OCI-LY1 (cell line): ENCODE measurements around the gene MPHOSPH6.

Experiments used
- H2AFZ ChIP-seq: fragments of 200-600 bp; sonication (generic), shearing (Covaris generic); 2 replicates; pipeline ENCODE4 v1.6.0; 2014; ENCODE audit warnings: antibody characterized with exemption, mild to moderate bottlenecking, low read length
- H3F3A ChIP-seq: fragments of 200-600 bp; sonication (generic), shearing (Covaris generic); 2 replicates; pipeline ENCODE4 v1.6.0; 2014; ENCODE audit warnings: mild to moderate bottlenecking, antibody characterized with exemption, low read length, moderate library complexity; ENCODE audit not compliant: insufficient read depth
- H3K27ac ChIP-seq: fragments of 200-600 bp; sonication (generic); 2 replicates; pipeline ENCODE4 v1.5.1; 2014; ENCODE audit warnings: low read length, mixed run types, mild to moderate bottlenecking, low read depth; ENCODE audit not compliant: poor library complexity, severe bottlenecking
- H3K27me3 ChIP-seq: fragments of 200-600 bp; sonication (generic); 2 replicates; pipeline ENCODE4 v1.6.0; 2014; ENCODE audit warnings: antibody characterized with exemption, mild to moderate bottlenecking, low read length, moderate library complexity; ENCODE audit not compliant: insufficient read depth
- H3K36me3 ChIP-seq: fragments of 200-600 bp; sonication (generic); 2 replicates; pipeline ENCODE4 v1.6.1; 2014; ENCODE audit warnings: mild to moderate bottlenecking, antibody characterized with exemption, low read length, moderate library complexity, mixed read lengths; ENCODE audit not compliant: insufficient read depth
- H3K4me1 ChIP-seq: fragments of 200-600 bp; sonication (generic); 2 replicates; pipeline ENCODE4 v1.5.1; 2014; ENCODE audit warnings: mild to moderate bottlenecking, low read length, moderate library complexity; ENCODE audit not compliant: insufficient read depth, severe bottlenecking
- H3K4me2 ChIP-seq: fragments of 200-600 bp; sonication (generic), shearing (Covaris generic); 2 replicates; pipeline ENCODE4 v1.6.1; 2014; ENCODE audit warnings: low read length
- H3K4me3 ChIP-seq: fragments of 200-600 bp; sonication (generic); 2 replicates; pipeline ENCODE4 v1.5.1; 2014; ENCODE audit warnings: low read length, low read depth, mild to moderate bottlenecking, mixed read lengths; ENCODE audit not compliant: poor library complexity, severe bottlenecking
- H3K79me2 ChIP-seq: fragments of 200-600 bp; shearing (Covaris generic); 2 replicates; pipeline ENCODE4 v1.6.1; 2016; ENCODE audit warnings: mixed run types, low read length, mixed read lengths; ENCODE audit not compliant: insufficient read depth
- H3K9ac ChIP-seq: fragments of 200-600 bp; sonication (generic), shearing (Covaris generic); 2 replicates; pipeline ENCODE4 v1.6.1; 2014; ENCODE audit warnings: mild to moderate bottlenecking, low read length, mixed read lengths
- H3K9me2 ChIP-seq: fragments of 200-600 bp; sonication (generic), shearing (Covaris generic); 2 replicates; pipeline ENCODE4 v1.6.1; 2014; ENCODE audit warnings: low read depth, mild to moderate bottlenecking, low read length, mixed read lengths
- H3K9me3 ChIP-seq: fragments of 200-600 bp; shearing (Covaris generic); 2 replicates; pipeline ENCODE4 v1.6.1; 2014; ENCODE audit warnings: low read length, mixed read lengths
- H4K20me1 ChIP-seq: fragments of 200-600 bp; sonication (generic), shearing (Covaris generic); 2 replicates; pipeline ENCODE4 v1.6.0; 2016; ENCODE audit warnings: mild to moderate bottlenecking, low read length; ENCODE audit not compliant: insufficient read depth
- EZH2 ChIP-seq: fragments of 200-600 bp; sonication (generic), shearing (Covaris generic); IDR thresholded peaks from 2 replicates; pipeline ENCODE4 v1.8.0; 2017; ENCODE audit warnings: borderline replicate concordance, mixed run types, mild to moderate bottlenecking, antibody characterized with exemption, low read length, moderate library complexity, mixed read lengths
- TF ChIP-seq, protein P1 (sequence below): fragments of 200-600 bp; sonication (generic), shearing (Covaris generic); IDR thresholded peaks from 2 replicates; pipeline ENCODE4 v1.5.1; 2017; ENCODE audit warnings: mild to moderate bottlenecking, antibody characterized with exemption, low read length, moderate library complexity, mixed read lengths

Gene MPHOSPH6

DNA sequence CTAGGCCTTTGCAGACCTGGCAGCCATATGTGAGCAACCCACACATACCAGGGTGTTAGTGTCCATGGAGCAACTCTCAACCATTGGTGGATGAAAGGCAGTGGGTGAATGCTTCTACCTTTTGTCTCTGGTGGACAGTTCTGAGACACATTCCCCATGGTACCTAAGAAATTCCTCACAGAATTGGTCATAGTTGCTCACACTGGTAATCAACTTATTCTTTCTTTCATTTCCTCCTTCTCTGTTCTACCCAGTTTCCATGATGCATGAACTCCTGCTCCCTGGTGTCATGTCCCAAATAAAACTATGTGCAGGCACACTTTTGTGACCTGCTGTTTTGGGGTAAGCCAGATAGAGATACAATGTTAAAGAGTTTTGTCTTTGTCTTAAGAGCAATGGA is 33.2 kb upstream of the MPHOSPH6 start:
- Histone ChIP-seq H4K20me1 (no peaks in the 10 kb centered on the region), H3K4me1 (no peaks in the 10 kb centered on the region), H3F3A (no peaks in the 10 kb centered on the region), H3K9me2 (no peaks in the 10 kb centered on the region), H2AFZ (no peak overlapping the region), H3K9me3 (no peaks in the 10 kb centered on the region), H3K27me3 (no peaks in the 10 kb centered on the region), H3K36me3 (no peaks in the 10 kb centered on the region), H3K79me2 (no peaks in the 10 kb centered on the region), H3K4me3 (no peak overlapping the region), H3K27ac (no peak overlapping the region), H3K9ac (no peak overlapping the region), H3K4me2 (no peak overlapping the region)
- no peak for TF ChIP-seq EZH2
- TF ChIP-seq, protein P1, sequence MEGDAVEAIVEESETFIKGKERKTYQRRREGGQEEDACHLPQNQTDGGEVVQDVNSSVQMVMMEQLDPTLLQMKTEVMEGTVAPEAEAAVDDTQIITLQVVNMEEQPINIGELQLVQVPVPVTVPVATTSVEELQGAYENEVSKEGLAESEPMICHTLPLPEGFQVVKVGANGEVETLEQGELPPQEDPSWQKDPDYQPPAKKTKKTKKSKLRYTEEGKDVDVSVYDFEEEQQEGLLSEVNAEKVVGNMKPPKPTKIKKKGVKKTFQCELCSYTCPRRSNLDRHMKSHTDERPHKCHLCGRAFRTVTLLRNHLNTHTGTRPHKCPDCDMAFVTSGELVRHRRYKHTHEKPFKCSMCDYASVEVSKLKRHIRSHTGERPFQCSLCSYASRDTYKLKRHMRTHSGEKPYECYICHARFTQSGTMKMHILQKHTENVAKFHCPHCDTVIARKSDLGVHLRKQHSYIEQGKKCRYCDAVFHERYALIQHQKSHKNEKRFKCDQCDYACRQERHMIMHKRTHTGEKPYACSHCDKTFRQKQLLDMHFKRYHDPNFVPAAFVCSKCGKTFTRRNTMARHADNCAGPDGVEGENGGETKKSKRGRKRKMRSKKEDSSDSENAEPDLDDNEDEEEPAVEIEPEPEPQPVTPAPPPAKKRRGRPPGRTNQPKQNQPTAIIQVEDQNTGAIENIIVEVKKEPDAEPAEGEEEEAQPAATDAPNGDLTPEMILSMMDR = no peak

DNA sequence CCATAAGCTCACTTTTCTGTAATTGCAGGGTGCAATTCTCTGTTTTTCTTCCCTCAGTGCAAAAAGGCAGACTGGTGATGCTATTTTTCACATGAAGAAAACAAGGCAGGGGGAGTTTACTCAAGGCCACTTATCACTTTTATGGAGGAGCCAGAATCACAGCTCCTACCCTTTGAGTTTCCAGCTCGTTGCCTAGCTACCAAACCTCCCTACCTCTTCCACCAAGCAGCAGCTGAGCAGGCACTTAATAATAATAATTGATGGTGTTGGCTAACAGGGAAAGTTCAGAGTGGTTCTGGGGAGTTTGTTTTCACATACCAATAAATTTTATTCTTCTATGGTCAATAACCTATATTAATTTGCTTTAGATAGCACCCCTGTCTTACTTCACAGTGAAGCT is 31.9 kb upstream of the MPHOSPH6 start:
- Histone ChIP-seq H3K9ac (no peak overlapping the region), H3K79me2 (no peaks in the 10 kb centered on the region), H3K4me3 (no peak overlapping the region), H3K9me2 (no peaks in the 10 kb centered on the region), H3F3A (no peaks in the 10 kb centered on the region), H4K20me1 (no peaks in the 10 kb centered on the region), H3K4me1 (no peaks in the 10 kb centered on the region), H3K27ac (no peak overlapping the region), H3K4me2 (no peak overlapping the region), H2AFZ (no peak overlapping the region), H3K27me3 (no peaks in the 10 kb centered on the region), H3K36me3 (no peaks in the 10 kb centered on the region), H3K9me3 (no peaks in the 10 kb centered on the region)
- no peak for TF ChIP-seq EZH2
- TF ChIP-seq, protein P1 = no peak

DNA sequence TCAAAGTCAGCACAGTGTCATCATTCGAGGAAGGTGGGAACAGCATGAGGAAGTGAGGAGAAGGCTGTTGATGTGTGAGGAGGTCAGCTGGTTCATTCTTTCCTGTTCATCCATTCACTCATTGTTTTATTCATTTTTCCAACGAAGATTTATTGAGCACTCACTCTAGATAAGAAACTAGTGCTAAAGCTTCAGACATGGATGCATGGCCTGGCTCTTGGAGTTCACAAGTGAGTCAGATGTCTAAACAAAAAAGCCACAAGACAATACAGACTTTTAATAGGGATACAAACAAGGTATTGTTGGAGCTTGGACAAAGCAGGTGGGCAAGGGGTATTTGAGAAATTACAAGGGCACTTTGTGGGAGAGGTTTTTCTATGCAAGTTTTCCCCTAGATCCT is 31.3 kb upstream of the MPHOSPH6 start:
- H3K9me2 ChIP-seq = no peaks in the 10 kb centered on the region
- H3K79me2 ChIP-seq = no peaks in the 10 kb centered on the region
- TF ChIP-seq EZH2 = no peak
- TF ChIP-seq, protein P1 = no peak
- no peak overlapping the region for H3K27ac ChIP-seq
- no peak overlapping the region for H3K4me2 ChIP-seq
- no peak overlapping the region for H3K9ac ChIP-seq
- no peaks in the 10 kb centered on the region for H3K36me3 ChIP-seq
- no peak overlapping the region for H3K4me3 ChIP-seq
- no peaks in the 10 kb centered on the region for H4K20me1 ChIP-seq
- no peaks in the 10 kb centered on the region for H3F3A ChIP-seq
- no peaks in the 10 kb centered on the region for H3K9me3 ChIP-seq
- H3K4me1 ChIP-seq = no peaks in the 10 kb centered on the region
- H3K27me3 ChIP-seq = no peaks in the 10 kb centered on the region
- H2AFZ ChIP-seq = no peak overlapping the region
